Liver (tissue), 3 donors: ENCODE results near the gene LRRK1.

Experiments used
- GABPA ChIP-seq, 2 donors: IDR thresholded peaks in 1 of 2; conservative IDR thresholded peaks in 1 of 2; 2 replicates each; pipeline ENCODE4 v1.6.1; 2016; ENCODE audit warnings: antibody characterized with exemption in 2 of 2, mild to moderate bottlenecking in 1 of 2, moderate library complexity in 1 of 2
- TAF1 ChIP-seq: conservative IDR thresholded peaks from 2 replicates; pipeline ENCODE4 v1.6.1; 2016; ENCODE audit warnings: antibody characterized with exemption, mild to moderate bottlenecking
- TF ChIP-seq, protein P1 (sequence below): fragments of 150-350 bp; IDR thresholded peaks from 2 replicates; pipeline ENCODE4 v1.5.1; 2017; ENCODE audit warnings: improper control_type of control experiment, low read depth, low read length; ENCODE audit not compliant: missing input control
- donor health status: healthy.
- donor health status: healthy.

DNA sequence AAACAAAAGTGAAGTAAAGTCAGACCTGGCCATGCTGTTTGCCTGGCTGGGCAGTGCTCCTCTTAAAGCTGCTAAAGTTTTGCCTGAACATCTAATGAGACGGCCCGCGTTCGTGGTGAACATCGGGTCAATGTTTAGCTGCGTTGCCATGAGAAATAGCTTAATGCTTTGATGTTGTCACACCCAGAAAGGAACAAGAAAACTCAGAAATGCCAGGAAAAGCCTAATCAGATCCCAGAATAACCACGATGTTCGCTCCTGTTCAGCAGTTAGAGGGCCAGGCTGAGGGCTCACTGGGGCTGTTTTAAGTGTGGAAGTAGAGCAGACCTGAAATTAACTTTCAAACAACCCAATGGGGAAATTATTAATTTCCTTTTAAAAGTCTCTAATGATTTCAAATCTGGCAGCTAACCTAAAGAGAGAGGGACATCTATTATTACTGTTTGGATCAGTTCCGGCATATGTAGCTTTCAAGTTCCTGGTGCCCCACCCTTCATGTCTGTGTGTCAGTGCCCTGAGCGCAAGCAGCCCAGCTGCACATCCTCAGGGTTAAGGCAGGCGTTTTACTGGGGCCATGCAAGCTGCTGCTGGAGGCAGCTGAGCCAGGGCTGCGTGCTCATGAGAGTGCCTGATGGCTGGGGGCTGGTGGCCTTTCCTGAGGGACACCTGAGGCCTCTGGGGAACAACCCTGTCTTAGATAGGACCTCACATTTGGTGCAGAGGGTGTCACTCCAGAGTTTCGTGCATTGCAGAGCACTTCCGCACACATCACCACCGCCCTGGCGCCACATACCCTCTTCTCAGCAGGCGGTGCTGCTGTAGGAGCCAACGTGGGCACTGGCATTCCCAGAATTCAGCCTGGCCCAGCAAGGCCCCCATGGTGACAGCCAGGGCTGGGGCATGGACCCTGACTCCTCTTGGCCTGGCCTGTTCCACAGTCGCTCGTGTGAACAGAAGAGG, 76.6 kb downstream of the LRRK1 start:
- TF ChIP-seq, protein P1, sequence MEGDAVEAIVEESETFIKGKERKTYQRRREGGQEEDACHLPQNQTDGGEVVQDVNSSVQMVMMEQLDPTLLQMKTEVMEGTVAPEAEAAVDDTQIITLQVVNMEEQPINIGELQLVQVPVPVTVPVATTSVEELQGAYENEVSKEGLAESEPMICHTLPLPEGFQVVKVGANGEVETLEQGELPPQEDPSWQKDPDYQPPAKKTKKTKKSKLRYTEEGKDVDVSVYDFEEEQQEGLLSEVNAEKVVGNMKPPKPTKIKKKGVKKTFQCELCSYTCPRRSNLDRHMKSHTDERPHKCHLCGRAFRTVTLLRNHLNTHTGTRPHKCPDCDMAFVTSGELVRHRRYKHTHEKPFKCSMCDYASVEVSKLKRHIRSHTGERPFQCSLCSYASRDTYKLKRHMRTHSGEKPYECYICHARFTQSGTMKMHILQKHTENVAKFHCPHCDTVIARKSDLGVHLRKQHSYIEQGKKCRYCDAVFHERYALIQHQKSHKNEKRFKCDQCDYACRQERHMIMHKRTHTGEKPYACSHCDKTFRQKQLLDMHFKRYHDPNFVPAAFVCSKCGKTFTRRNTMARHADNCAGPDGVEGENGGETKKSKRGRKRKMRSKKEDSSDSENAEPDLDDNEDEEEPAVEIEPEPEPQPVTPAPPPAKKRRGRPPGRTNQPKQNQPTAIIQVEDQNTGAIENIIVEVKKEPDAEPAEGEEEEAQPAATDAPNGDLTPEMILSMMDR = no peak
- TF ChIP-seq TAF1 (no peak), GABPA (IDR thresholded peaks at IDR 0.05 in 1 of 2, conservative IDR thresholded peaks at IDR 0.05 in 1 of 2) (no peak)
